CD4-positive, alpha-beta T cell (primary cell): Measurements from ENCODE around the gene NDC1. TPM values are rescaled to one million over a fixed set of nuclear protein-coding genes. Genes with fewer than 3 reads are reported as not detected.
A peak's percentile ranks its signal among the peaks of the same experiment; 100 is the strongest.

Experiments used
- ATAC-seq: fragments of 200-7000 bp; cut with Tn5 transposase; one replicate; pipeline ENCODE4 v1.10.0; 2022; ENCODE audit warnings: mild to moderate bottlenecking; ENCODE audit not compliant: poor library complexity
- CTCF ChIA-PET: fragments of 350-600 bp; sonication (Branson Sonifier 250); formaldehyde crosslinking; loops from one replicate; lab custom pipeline; 2021; ENCODE audit warnings: antibody characterized with exemption, inconsistent platforms; lab: Charles Lee
- POLR2A ChIA-PET: fragments of 350-600 bp; sonication (Branson Sonifier 250); formaldehyde crosslinking; loops from one replicate; lab custom pipeline; 2021; ENCODE audit warnings: antibody characterized with exemption, inconsistent platforms; lab: Charles Lee
- DNase-seq, 14 experiments: peaks; one replicate each; pipeline ENCODE4 v3.0.0-alpha.2; 2013 to 2020; ENCODE audit warnings: mixed read lengths in 2 of 14
- H3K27ac ChIP-seq, 2 donors: one replicate each; pipeline versions ENCODE4 v1.5.1 to v1.7.0; 2013; ENCODE audit warnings: low read length in 2 of 2, low read depth in 1 of 2, mild to moderate bottlenecking in 1 of 2
- H3K27me3 ChIP-seq, 2 experiments: 1 replicate in 1 of 2; 2 replicates in 1 of 2; pipeline versions ENCODE4 v1.6.1 to v1.7.0; 2013; ENCODE audit warnings: low read length in 2 of 2, control low read depth in 1 of 2, mild to moderate bottlenecking in 1 of 2, moderate library complexity in 1 of 2; ENCODE audit not compliant: insufficient read depth in 2 of 2, control insufficient read depth in 1 of 2
- H3K36me3 ChIP-seq: one replicate; pipeline ENCODE4 v1.6.1; 2013; ENCODE audit warnings: low read length, control low read depth; ENCODE audit not compliant: insufficient read depth
- H3K4me1 ChIP-seq: one replicate; pipeline ENCODE4 v1.6.1; 2013; ENCODE audit warnings: low read length, control low read depth; ENCODE audit not compliant: insufficient read depth
- H3K4me3 ChIP-seq: one replicate; pipeline ENCODE4 v1.5.1; 2013; ENCODE audit warnings: mild to moderate bottlenecking, low read length, moderate library complexity
- H3K9me3 ChIP-seq, 2 experiments: 1 replicate in 1 of 2; 2 replicates in 1 of 2; pipeline versions ENCODE4 v1.6.1 to v1.7.0; 2013; ENCODE audit warnings: low read length in 2 of 2, mild to moderate bottlenecking in 2 of 2, control low read depth in 1 of 2, moderate library complexity in 1 of 2; ENCODE audit not compliant: control insufficient read depth in 1 of 2, insufficient read depth in 1 of 2
- H3K27ac Mint-ChIP-seq: one replicate; pipeline ENCODE4 v1.8.0; 2020; ENCODE audit warnings: mixed read lengths
- H3K27me3 Mint-ChIP-seq: one replicate; pipeline ENCODE4 v1.8.0; 2021; ENCODE audit warnings: mixed read lengths
- H3K36me3 Mint-ChIP-seq: one replicate; pipeline ENCODE4 v1.8.0; 2021; ENCODE audit warnings: low read depth, mixed read lengths
- H3K4me1 Mint-ChIP-seq: one replicate; pipeline ENCODE4 v1.8.0; 2021; ENCODE audit warnings: low read depth, mixed read lengths
- H3K4me3 Mint-ChIP-seq: one replicate; pipeline ENCODE4 v1.8.0; 2020; ENCODE audit warnings: mild to moderate bottlenecking, mixed read lengths
- H3K9me3 Mint-ChIP-seq: one replicate; pipeline ENCODE4 v1.8.0; 2020; ENCODE audit warnings: mixed read lengths
- CTCF ChIP-seq: fragments of 200-600 bp; IDR thresholded peaks from one replicate; pipeline ENCODE4 v1.8.0; 2022; ENCODE audit warnings: antibody characterized with exemption, mild to moderate bottlenecking
- intact Hi-C, 2 experiments: fragments of 100-400 bp; cut with DNase I in 1 of 2; cut with micrococcal nuclease in 1 of 2; formaldehyde crosslinking; loops; one replicate each; pipeline versions ENCODE4 v1.15.1 to v1.9.0; 2023 to 2025; cut with DNase I, micrococcal nuclease
- total RNA-seq, 174 experiments: library from RNA in 2 of 174; stranded (reverse) in 2 of 174; gene quantifications; one replicate each; pipeline ENCODE4 v1.2.3 and lab custom pipeline; 2021 to 2026

Gene NDC1
- total RNA-seq, 2 experiments from 2014 or later: 5.4 to 8.1 TPM

- no peaks in the 10 kb centered on the region for H3K36me3 ChIP-seq
- intact Hi-C loops: no loop called here
- no peak overlapping the region for H3K27ac ChIP-seq
- Mint-ChIP-seq H3K27me3 (peaks cover 61% of the 10 kb centered on the region), H3K4me3 (peak overlapping the region; percentile 20), H3K9me3 (no peaks in the 10 kb centered on the region), H3K4me1 (peaks cover 5% of the 10 kb centered on the region), H3K27ac (no peak overlapping the region), H3K36me3 (no peaks in the 10 kb centered on the region)
- no peak for TF ChIP-seq CTCF
- ChIA-PET CTCF (no interaction called here), POLR2A (no interaction called here)
- no peak overlapping the region for H3K4me3 ChIP-seq
- ATAC-seq: no peak
- H3K27me3 ChIP-seq: peaks cover 36 to 43% of the 10 kb centered on the region in 2 experiments
- peaks cover 0 to 3% of the 10 kb centered on the region in 2 experiments for H3K9me3 ChIP-seq
- H3K4me1 ChIP-seq: peaks cover 17% of the 10 kb centered on the region
- no peak for DNase-seq
These were observed 97.4 kb downstream of the NDC1 start for GRCh38 chr1:53740621-53741105.

GRCh38 chr1:53739109-53739681, 98.9 kb downstream of the NDC1 start, which contains the start of gene GLIS1:
Gene GLIS1 (minus strand): TSS chr1:53739164. CDS start chr1:53738064, 1,100 bp downstream.
- peaks cover 0 to 3% of the 10 kb centered on the region in 2 experiments for H3K9me3 ChIP-seq
- ChIA-PET POLR2A (no interaction called here), CTCF (no interaction called here)
- peaks cover 17% of the 10 kb centered on the region for H3K4me1 ChIP-seq
- Mint-ChIP-seq H3K4me1 (peaks cover 5% of the 10 kb centered on the region), H3K4me3 (peak within 1 kb of the TSS; percentile 70), H3K27me3 (peaks cover 72% of the 10 kb centered on the region), H3K36me3 (no peaks in the 10 kb centered on the region), H3K27ac (no peak within 1 kb of the TSS), H3K9me3 (no peaks in the 10 kb centered on the region)
- H3K4me3 ChIP-seq: peak within 1 kb of the TSS; percentile 24
- H3K27ac ChIP-seq: no peak within 1 kb of the TSS
- intact Hi-C loops: no loop called here
- H3K27me3 ChIP-seq: peaks cover 39 to 51% of the 10 kb centered on the region in 2 experiments
- ATAC-seq (peak; percentile 43), DNase-seq (peak in 9 of 14 experiments; percentile 6 to 47 (median 26))
- H3K36me3 ChIP-seq: no peaks in the 10 kb centered on the region
- TF ChIP-seq CTCF: no peak

GRCh38 chr1:53738205-53739108, 99.6 kb downstream of the NDC1 start:
- H3K27me3 Mint-ChIP-seq: peaks cover 67% of the 10 kb centered on the region
- peak in 1 of 14 experiments; percentile 7 for DNase-seq
- H3K4me3 ChIP-seq: peak overlapping the region; percentile 24

More at GRCh38 chr1:53738205-53739108, 99.6 kb downstream of the NDC1 start:
- peaks cover 0 to 3% of the 10 kb centered on the region in 2 experiments for H3K9me3 ChIP-seq
- no peak for ATAC-seq
- ChIA-PET CTCF (no interaction called here), POLR2A (no interaction called here)
- H3K36me3 Mint-ChIP-seq: no peaks in the 10 kb centered on the region
- H3K4me1 ChIP-seq: peaks cover 17% of the 10 kb centered on the region
- no peaks in the 10 kb centered on the region for H3K36me3 ChIP-seq
- no peaks in the 10 kb centered on the region for H3K9me3 Mint-ChIP-seq
- H3K27ac Mint-ChIP-seq: no peak overlapping the region
- H3K4me1 Mint-ChIP-seq: peaks cover 5% of the 10 kb centered on the region
- intact Hi-C loops: no loop called here
- H3K27ac ChIP-seq: no peak overlapping the region
- H3K27me3 ChIP-seq: peaks cover 39 to 53% of the 10 kb centered on the region in 2 experiments
- no peak overlapping the region for H3K4me3 Mint-ChIP-seq
- TF ChIP-seq CTCF: no peak
